CD14-positive monocyte (primary cell): Measurements from ENCODE around the gene AGRP. TPM values are rescaled to one million over a fixed set of nuclear protein-coding genes. Genes with fewer than 3 reads are reported as not detected.

Source experiments
- DNase-seq, 3 donors: peaks; one replicate each; pipeline ENCODE4 v3.0.0-alpha.2; 2011 to 2022
- H2AFZ ChIP-seq: 2 replicates; pipeline ENCODE4 v1.6.0; 2012; ENCODE audit warnings: mild to moderate bottlenecking, low read depth, low read length, inconsistent platforms; ENCODE audit not compliant: insufficient read depth, poor library complexity, severe bottlenecking
- H3K27ac ChIP-seq, 2 donors: 1 replicate in 1 of 2; 2 replicates in 1 of 2; pipeline ENCODE4 v1.5.1; 2012 to 2013; ENCODE audit warnings: low read length in 2 of 2, control low read depth in 1 of 2, inconsistent platforms in 1 of 2, low read depth in 1 of 2, mild to moderate bottlenecking in 1 of 2
- H3K27me3 ChIP-seq, 2 donors: one replicate each; pipeline versions ENCODE4 v1.6.0 to v1.6.1; 2011 to 2013; ENCODE audit warnings: low read length in 2 of 2; ENCODE audit not compliant: control insufficient read depth in 2 of 2, insufficient read depth in 2 of 2
- H3K36me3 ChIP-seq, 2 donors: replicated peaks in 1 of 2; 1 replicate in 1 of 2; 2 replicates in 1 of 2; pipeline versions ENCODE4 v1.5.1 to v1.6.1; 2012 to 2013; ENCODE audit warnings: low read length in 2 of 2, control low read depth in 1 of 2, inconsistent platforms in 1 of 2, mild to moderate bottlenecking in 1 of 2; ENCODE audit not compliant: insufficient read depth in 2 of 2, control insufficient read depth in 1 of 2
- H3K4me1 ChIP-seq, 2 donors: 1 replicate in 1 of 2; 2 replicates in 1 of 2; pipeline versions ENCODE4 v1.5.1 to v1.6.1; 2012 to 2013; ENCODE audit warnings: low read length in 2 of 2, control low read depth in 1 of 2, inconsistent platforms in 1 of 2, mild to moderate bottlenecking in 1 of 2, moderate library complexity in 1 of 2; ENCODE audit not compliant: insufficient read depth in 2 of 2, control insufficient read depth in 1 of 2
- H3K4me2 ChIP-seq: replicated peaks from 2 replicates; pipeline ENCODE3; 2012; ENCODE audit warnings: low read length, moderate library complexity, mild to moderate bottlenecking; ENCODE audit not compliant: poor library complexity, severe bottlenecking; ENCODE audit errors: extremely low read depth
- H3K4me3 ChIP-seq, 3 experiments: fragments of 200-600 bp in 1 of 3; sonication (generic) in 1 of 3; replicated peaks in 1 of 3; 1 replicate in 2 of 3; 2 replicates in 1 of 3; pipeline ENCODE4 v1.5.1; 2011 to 2013; ENCODE audit warnings: low read length in 3 of 3, mild to moderate bottlenecking in 3 of 3, control low read depth in 2 of 3, low read depth in 2 of 3, inconsistent platforms in 1 of 3, moderate library complexity in 1 of 3
- H3K79me2 ChIP-seq: 2 replicates; pipeline ENCODE4 v1.6.0; 2012; ENCODE audit warnings: mild to moderate bottlenecking, control low read depth, inconsistent platforms, low read length, moderate library complexity; ENCODE audit not compliant: insufficient read depth
- H3K9ac ChIP-seq: 2 replicates; pipeline ENCODE4 v1.6.0; 2017; ENCODE audit warnings: low read length, mild to moderate bottlenecking; ENCODE audit not compliant: insufficient read depth, poor library complexity, severe bottlenecking
- H3K9me3 ChIP-seq, 2 donors: replicated peaks in 1 of 2; 1 replicate in 1 of 2; 2 replicates in 1 of 2; pipeline versions ENCODE4 v1.5.1 to v1.6.1; 2012 to 2013; ENCODE audit warnings: low read length in 2 of 2, control low read depth in 1 of 2; ENCODE audit not compliant: control insufficient read depth in 1 of 2, insufficient read depth in 1 of 2
- H4K20me1 ChIP-seq: 2 replicates; pipeline ENCODE4 v1.6.0; 2012; ENCODE audit warnings: mild to moderate bottlenecking, low read length, control low read depth, moderate library complexity; ENCODE audit not compliant: insufficient read depth
- H3K27ac Mint-ChIP-seq, 7 donors: one replicate each; pipeline ENCODE4 v1.8.0; 2020; ENCODE audit warnings: mild to moderate bottlenecking in 7 of 7, mixed read lengths in 7 of 7, moderate library complexity in 6 of 7, inconsistent platforms in 2 of 7
- H3K27me3 Mint-ChIP-seq, 3 donors: one replicate each; pipeline ENCODE4 v1.8.0; 2021 to 2022; ENCODE audit warnings: low read depth in 3 of 3, mild to moderate bottlenecking in 3 of 3, mixed read lengths in 3 of 3, moderate library complexity in 3 of 3, inconsistent platforms in 1 of 3
- H3K36me3 Mint-ChIP-seq, 2 donors: one replicate each; pipeline ENCODE4 v1.8.0; 2020; ENCODE audit warnings: mixed read lengths in 2 of 2, inconsistent platforms in 1 of 2, mild to moderate bottlenecking in 1 of 2
- H3K4me1 Mint-ChIP-seq: one replicate; pipeline ENCODE4 v1.8.0; 2020; ENCODE audit warnings: mild to moderate bottlenecking, mixed read lengths
- H3K4me3 Mint-ChIP-seq, 2 donors: one replicate each; pipeline ENCODE4 v1.8.0; 2020; ENCODE audit warnings: mild to moderate bottlenecking in 2 of 2, mixed read lengths in 2 of 2, moderate library complexity in 1 of 2
- H3K9me3 Mint-ChIP-seq, 7 donors: one replicate each; pipeline ENCODE4 v1.8.0; 2020 to 2022; ENCODE audit warnings: mixed read lengths in 7 of 7, mild to moderate bottlenecking in 6 of 7, moderate library complexity in 6 of 7, inconsistent platforms in 2 of 7
- WGBS: methylation state at CpG from one replicate; pipeline ENCODE4 v1.1.5; 2013; ENCODE audit warnings: missing lambda C conversion rate; ENCODE audit not compliant: insufficient coverage; 5-methylcytosine and 5-hydroxymethylcytosine counted together
- intact Hi-C, 2 donors: fragments of 100-400 bp; cut with micrococcal nuclease; formaldehyde crosslinking; loops; one replicate each; pipeline versions ENCODE4 v1.15.0 to v1.15.1; 2023
- polyA plus RNA-seq, 3 donors: library from polyadenylated mRNA; depleted of rRNA in 1 of 3; unstranded in 2 of 3; stranded (reverse) in 1 of 3; fragments of 300-500 nt in 2 of 3; fragments of >200 nt in 1 of 3; fragmentation: Illumina TruSeq in 2 of 3; gene quantifications; 1 replicate in 2 of 3; 2 replicates in 1 of 3; pipeline ENCODE4 v1.2.3, GENCODE V29; 2012 to 2021
- TF ChIP-seq, protein P1 (sequence below): fragments of 200-600 bp; IDR thresholded peaks from one replicate; pipeline ENCODE4 v1.8.0; 2022; ENCODE audit warnings: antibody characterized with exemption, mild to moderate bottlenecking

The AGRP gene
- polyA plus RNA-seq, 3 donors = 0.32 to 0.54 TPM; not detected in 1

DNA sequence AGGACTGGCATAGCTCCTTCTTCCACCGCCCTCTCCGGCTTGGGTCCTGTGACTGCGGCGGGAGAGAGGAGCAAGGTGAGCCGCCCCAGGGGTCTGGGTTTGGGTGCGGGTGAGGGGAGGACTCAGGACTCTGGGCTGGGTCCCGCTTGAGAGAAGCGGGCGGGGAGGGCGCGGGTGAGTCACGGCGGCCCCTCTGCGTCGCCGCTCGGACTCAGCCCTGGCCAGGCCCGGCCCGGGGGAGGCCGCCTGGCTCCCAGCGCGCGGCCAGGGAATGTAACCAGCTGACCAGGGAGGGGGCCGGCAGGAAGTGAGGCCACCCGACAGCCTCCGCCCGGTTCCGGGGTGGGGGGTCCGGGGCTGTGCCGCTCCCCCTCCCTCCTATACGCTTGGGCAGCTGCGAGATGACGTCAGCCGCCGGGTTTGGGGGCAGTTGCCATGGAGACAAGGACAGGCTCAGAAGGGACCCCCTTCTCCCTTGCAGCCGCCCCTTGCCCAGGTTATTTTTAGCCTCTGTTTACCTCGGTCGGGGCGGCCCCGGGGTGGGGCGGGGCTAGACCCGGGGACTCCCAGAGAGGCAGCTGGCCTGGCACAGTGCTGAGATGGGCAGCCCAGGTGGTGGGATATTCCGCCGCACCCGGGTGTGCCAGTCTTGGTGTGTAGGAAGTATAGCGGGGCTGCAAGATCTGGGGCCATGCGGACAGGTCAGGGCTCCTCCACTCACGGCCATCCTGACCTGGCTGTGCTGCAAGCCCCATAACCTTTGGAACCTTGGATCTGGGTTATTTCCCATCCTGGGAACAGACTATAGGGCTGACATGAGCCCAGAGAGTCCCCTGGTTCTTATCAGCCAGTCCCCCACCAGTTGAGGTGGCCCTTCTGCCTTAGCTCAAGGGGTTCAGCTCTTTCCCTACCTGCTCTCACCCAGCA is 46.9 kb upstream of the AGRP start:
- Mint-ChIP-seq H3K27ac (peak overlapping the region; percentile 96 to 98 (median 96)), H3K9me3 (peaks cover 0 to 3% (median 0%) of the 10 kb centered on the region in 7 donors), H3K4me1 (peaks cover 55% of the 10 kb centered on the region), H3K36me3 (peaks cover 26 to 33% of the 10 kb centered on the region in 2 donors), H3K27me3 (peaks cover 7 to 24% (median 16%) of the 10 kb centered on the region in 3 donors), H3K4me3 (peak overlapping the region; percentile 94 to 100)
- 4% methylated on average over 40 of the region's 48 CpGs for WGBS
- peak; percentile 68 to 81 (median 78) for DNase-seq
- Histone ChIP-seq H3K27me3 (peaks cover 0 to 1% of the 10 kb centered on the region in 2 donors), H3K79me2 (peaks cover 63% of the 10 kb centered on the region), H3K9ac (peak overlapping the region; percentile 92), H3K4me2 (peak overlapping the region; percentile 89), H4K20me1 (peaks cover 42% of the 10 kb centered on the region), H3K4me1 (peaks cover 40 to 67% of the 10 kb centered on the region in 2 donors), H3K36me3 (peaks cover 0 to 12% of the 10 kb centered on the region in 2 donors), H3K9me3 (no peaks in the 10 kb centered on the region), H2AFZ (peak overlapping the region; percentile 55), H3K27ac (peak overlapping the region; percentile 95), H3K4me3 (peak overlapping the region; percentile 58 to 96 (median 88))
- TF ChIP-seq, protein P1, sequence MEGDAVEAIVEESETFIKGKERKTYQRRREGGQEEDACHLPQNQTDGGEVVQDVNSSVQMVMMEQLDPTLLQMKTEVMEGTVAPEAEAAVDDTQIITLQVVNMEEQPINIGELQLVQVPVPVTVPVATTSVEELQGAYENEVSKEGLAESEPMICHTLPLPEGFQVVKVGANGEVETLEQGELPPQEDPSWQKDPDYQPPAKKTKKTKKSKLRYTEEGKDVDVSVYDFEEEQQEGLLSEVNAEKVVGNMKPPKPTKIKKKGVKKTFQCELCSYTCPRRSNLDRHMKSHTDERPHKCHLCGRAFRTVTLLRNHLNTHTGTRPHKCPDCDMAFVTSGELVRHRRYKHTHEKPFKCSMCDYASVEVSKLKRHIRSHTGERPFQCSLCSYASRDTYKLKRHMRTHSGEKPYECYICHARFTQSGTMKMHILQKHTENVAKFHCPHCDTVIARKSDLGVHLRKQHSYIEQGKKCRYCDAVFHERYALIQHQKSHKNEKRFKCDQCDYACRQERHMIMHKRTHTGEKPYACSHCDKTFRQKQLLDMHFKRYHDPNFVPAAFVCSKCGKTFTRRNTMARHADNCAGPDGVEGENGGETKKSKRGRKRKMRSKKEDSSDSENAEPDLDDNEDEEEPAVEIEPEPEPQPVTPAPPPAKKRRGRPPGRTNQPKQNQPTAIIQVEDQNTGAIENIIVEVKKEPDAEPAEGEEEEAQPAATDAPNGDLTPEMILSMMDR = no peak
- intact Hi-C loops = loop anchor here in 1 of 2 donors (5.0 to 10.0 kb wide), 2 partner anchors 48 to 555 kb away; partner anchors contain the start of genes AGRP, ATP6V0D1 and NFATC3

GRCh38 chr16:67529582-67530012 is 46.2 kb upstream of the AGRP start:
- Mint-ChIP-seq H3K9me3 (peaks cover 0 to 3% (median 0%) of the 10 kb centered on the region in 7 donors), H3K4me1 (peaks cover 51% of the 10 kb centered on the region), H3K27ac (peak overlapping the region; percentile 89 to 97 (median 96)), H3K4me3 (peak overlapping the region; percentile 94 to 95), H3K36me3 (peaks cover 21 to 26% of the 10 kb centered on the region in 2 donors), H3K27me3 (peaks cover 8 to 23% (median 16%) of the 10 kb centered on the region in 3 donors)
- Histone ChIP-seq H3K36me3 (peaks cover 0 to 8% of the 10 kb centered on the region in 2 donors), H3K4me1 (peaks cover 40 to 64% of the 10 kb centered on the region in 2 donors), H3K4me2 (peak overlapping the region; percentile 89), H3K27ac (peak overlapping the region; percentile 95), H3K27me3 (no peaks in the 10 kb centered on the region), H3K4me3 (peak overlapping the region; percentile 58 to 96 (median 88)), H3K9ac (peak overlapping the region; percentile 92), H2AFZ (peak overlapping the region; percentile 55), H3K9me3 (no peaks in the 10 kb centered on the region), H3K79me2 (peaks cover 56% of the 10 kb centered on the region), H4K20me1 (peaks cover 36% of the 10 kb centered on the region)
- WGBS = 24% methylated on average over 14 of the region's 16 CpGs
- peak in 1 of 3 donors; percentile 25 for DNase-seq
- intact Hi-C loops = loop anchor here (5.0 to 10.0 kb wide), 4 partner anchors 33 to 555 kb away; partner anchors contain the start of genes ACD (in 1 of the 2), AGRP (in 1 of the 2), ATP6V0D1 (in 1 of the 2) and C16orf86 (in 1 of the 2)
- TF ChIP-seq, protein P1 = no peak
